ENCODE results near the gene ALG11. TPM values are rescaled to one million over a fixed set of nuclear protein-coding genes. Genes with fewer than 3 reads are reported as not detected.

ALG11 gene
- 5.5 TPM for polyA plus RNA-seq (2012; ENCODE audit: insufficient read length, low read depth)

- TF ChIP-seq FOXP2 (optimal IDR thresholded peaks at IDR 0.05; ENCODE audit: borderline replicate concordance, extremely low read depth, extremely low read length, insufficient read depth): no peak
- peak; percentile 40; the same call in 1 of the 2 replicates for TF ChIP-seq POLR2AphosphoS5 (IDR thresholded peaks at IDR 0.05; ENCODE audit: low read depth, low read length)
- TF ChIP-seq TAF1 (IDR thresholded peaks at IDR 0.05; ENCODE audit: borderline replicate concordance, insufficient read depth, low read length): peak; percentile 29; the same call in 1 of the 2 replicates
- no peak for TF ChIP-seq SIN3A (IDR thresholded peaks at IDR 0.05; ENCODE audit: borderline replicate concordance, insufficient read depth, low read length)
- no peak for TF ChIP-seq REST (IDR thresholded peaks at IDR 0.05; ENCODE audit: insufficient read depth in 1 of 2, low read depth in 2 of 2, low read length in 2 of 2)
Observed at GRCh38 chr13:52011632-52012511, at the start of gene ALG11. Gene ALG11, plus strand, starts transcription at chr13:52012398. Its CDS starts 21 bp downstream, at chr13:52012419.

GRCh38 chr13:51966186-51966585, 46.0 kb upstream of the ALG11 start:
- no peak for TF ChIP-seq REST (IDR thresholded peaks at IDR 0.05; ENCODE audit: insufficient read depth in 1 of 2, low read depth in 2 of 2, low read length in 2 of 2)
- no peak for TF ChIP-seq SIN3A (IDR thresholded peaks at IDR 0.05; ENCODE audit: borderline replicate concordance, insufficient read depth, low read length)
- no peak for TF ChIP-seq POLR2AphosphoS5 (IDR thresholded peaks at IDR 0.05; ENCODE audit: low read depth, low read length)
- TF ChIP-seq TAF1 (IDR thresholded peaks at IDR 0.05; ENCODE audit: borderline replicate concordance, insufficient read depth, low read length): no peak
- TF ChIP-seq FOXP2 (optimal IDR thresholded peaks at IDR 0.05; ENCODE audit: borderline replicate concordance, extremely low read depth, extremely low read length, insufficient read depth): no peak

- no peak for TF ChIP-seq SIN3A (IDR thresholded peaks at IDR 0.05; ENCODE audit: borderline replicate concordance, insufficient read depth, low read length)
Observed at GRCh38 chr13:51967482-51968446, 44.4 kb upstream of the ALG11 start.

- TF ChIP-seq TAF1 (IDR thresholded peaks at IDR 0.05; ENCODE audit: borderline replicate concordance, insufficient read depth, low read length) (no peak), FOXP2 (optimal IDR thresholded peaks at IDR 0.05; ENCODE audit: borderline replicate concordance, extremely low read depth, extremely low read length, insufficient read depth) (no peak), POLR2AphosphoS5 (IDR thresholded peaks at IDR 0.05; ENCODE audit: low read depth, low read length) (no peak), REST (IDR thresholded peaks at IDR 0.05; ENCODE audit: insufficient read depth in 1 of 2, low read depth in 2 of 2, low read length in 2 of 2) (no peak), SIN3A (IDR thresholded peaks at IDR 0.05; ENCODE audit: borderline replicate concordance, insufficient read depth, low read length) (no peak)
Observed at GRCh38 chr13:51970349-51970748, 41.8 kb upstream of the ALG11 start.
